Measurements from ENCODE around the gene PHF2.

PHF2 gene

DNA sequence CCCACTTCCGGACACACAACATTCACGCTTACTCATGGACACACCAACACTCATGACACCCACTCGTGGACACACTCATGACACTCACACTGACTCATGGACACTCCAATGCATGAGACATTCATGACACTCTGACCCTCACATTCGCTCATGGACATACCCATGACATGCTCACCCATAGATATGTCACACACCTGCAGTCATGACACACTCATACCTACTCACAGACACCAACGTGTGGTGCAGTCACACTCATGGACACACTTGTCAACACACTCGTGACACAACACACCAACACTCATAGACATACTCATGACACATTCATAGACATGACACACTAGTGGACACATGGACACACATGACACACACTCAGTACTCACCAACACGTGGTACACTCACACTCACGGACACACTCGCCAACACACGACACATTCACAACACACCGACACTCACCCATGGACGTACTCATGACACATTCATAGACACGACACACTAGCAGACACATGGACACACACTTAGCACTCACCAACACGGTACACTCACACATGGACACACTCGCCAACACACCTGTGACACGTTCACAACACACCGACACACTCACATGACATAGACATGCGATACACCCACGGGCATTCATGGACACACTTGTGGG is 73.4 kb downstream of the PHF2 start:
- no peak for DNase-seq (ENCODE audit: low read depth in 2 of 3, low spot score in 1 of 3)

DNA sequence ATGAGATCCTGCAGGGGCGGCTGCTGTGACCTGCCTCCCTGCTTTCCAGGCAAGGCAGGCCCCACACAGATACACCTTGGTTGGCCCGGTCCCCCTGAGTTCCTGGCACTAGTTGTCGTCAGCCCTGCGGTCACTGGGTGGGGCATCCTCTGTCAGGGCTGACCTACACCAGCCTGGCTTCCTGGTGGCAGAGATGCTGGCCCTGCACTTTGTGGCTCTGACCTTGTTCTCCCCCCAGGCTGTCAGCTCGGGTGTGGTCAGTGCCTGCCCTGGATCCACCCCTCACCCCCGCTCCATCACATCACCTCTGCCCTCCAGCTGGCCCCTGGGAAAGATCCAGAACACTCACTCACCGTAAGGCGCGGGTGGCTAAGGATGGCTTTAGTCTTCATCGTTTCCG is 74.1 kb downstream of the PHF2 start:
- no peak for DNase-seq (ENCODE audit: low read depth in 2 of 3, low spot score in 1 of 3)

- no peak for DNase-seq (ENCODE audit: low read depth in 2 of 3, low spot score in 1 of 3)
Measured at GRCh38 chr9:93651521-93651950, 75.2 kb downstream of the PHF2 start.

DNA sequence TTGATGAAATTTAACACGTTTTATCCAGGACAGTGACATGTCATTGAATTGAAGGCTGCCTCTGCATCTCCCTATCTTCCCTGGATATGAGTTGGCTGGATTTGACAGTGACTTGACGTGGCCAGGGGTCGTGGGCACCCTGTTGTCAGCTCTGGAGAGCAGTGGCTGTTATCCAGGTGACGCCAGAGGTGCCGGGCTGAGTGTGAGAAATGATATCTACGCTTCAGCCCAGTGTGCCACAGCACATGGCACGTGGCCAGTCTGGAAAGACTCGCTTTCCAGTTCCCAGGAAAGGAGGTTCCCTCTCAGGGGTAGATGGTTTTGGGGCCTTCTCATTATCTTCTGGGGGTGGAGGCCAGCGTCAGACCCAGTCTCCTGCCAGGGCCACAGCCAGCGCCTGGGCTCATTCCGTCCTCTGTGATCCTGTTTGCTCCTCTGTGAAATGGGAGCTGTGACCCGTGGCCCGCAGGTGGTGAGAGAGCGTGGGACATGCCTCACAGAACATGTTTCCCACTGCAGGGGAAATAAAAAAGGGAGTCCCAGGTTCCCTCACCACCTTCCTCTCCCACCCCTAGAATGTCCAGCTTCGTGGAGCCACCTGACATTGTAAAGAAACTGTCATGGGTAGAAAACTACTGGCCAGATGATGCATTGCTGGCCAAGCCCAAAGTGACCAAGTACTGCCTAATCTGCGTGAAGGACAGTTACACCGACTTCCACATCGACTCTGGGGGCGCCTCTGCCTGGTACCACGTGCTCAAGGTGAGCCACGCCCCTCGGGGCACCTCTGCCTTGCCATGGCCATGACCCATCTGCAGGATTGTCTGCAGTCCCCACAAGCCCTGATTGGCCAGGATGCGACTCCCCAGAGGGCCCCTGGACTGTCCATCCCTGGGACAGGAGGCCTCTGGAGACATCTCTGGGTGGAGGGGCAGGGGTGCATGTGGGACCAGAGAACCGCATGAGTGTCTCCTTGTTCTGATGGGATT is 76.5 kb downstream of the PHF2 start:
- no peak for DNase-seq (ENCODE audit: low read depth in 2 of 3, low spot score in 1 of 3)

- DNase-seq (ENCODE audit: low read depth in 2 of 3, low spot score in 1 of 3) = no peak
Measured at GRCh38 chr9:93653760-93654159, 77.4 kb downstream of the PHF2 start.

GRCh38 chr9:93654351-93654961 is 78.1 kb downstream of the PHF2 start:
- no peak for DNase-seq (ENCODE audit: low read depth in 2 of 3, low spot score in 1 of 3)

DNA sequence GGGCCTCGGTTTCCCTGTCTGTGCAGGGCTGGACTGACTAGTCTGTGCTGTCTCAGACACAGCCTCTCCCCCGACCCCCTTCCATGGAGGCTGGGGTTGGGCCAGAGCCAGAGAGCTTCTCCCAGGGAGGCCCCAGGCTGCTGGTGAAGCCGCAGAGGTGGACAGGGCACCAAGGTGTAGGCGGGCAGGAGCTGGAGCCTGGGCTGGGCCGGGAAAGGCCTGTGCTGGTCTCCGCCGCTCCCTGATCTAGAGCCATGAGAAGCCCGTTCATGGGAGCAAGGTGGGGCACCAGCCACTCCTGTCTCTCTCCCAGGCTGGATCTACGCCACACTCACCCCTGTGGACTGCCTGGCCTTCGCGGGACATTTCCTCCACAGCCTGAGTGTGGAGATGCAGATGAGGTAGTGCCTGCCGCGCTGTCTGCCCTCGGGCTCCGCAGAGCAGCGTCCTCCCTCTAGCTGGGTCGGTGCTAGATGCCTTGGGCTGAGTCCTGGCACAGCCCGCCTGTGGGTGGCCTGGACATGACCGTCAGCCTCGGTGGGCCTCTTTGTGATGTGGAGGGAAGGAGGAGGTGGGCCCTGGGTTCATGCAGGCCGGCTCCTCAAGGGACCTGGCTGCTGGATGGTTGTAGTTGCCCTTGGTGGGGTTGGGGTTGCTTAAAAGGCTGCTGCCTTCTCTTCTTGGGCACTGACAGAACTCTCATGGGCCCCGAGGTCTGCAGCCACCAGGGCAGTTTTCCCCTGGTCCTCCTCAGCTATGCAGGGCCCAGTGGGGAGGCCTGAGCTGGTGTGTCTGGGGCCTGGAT is 79.4 kb downstream of the PHF2 start:
- no peak for DNase-seq (ENCODE audit: low read depth in 2 of 3, low spot score in 1 of 3)

GRCh38 chr9:93656426-93657239 is 80.2 kb downstream of the PHF2 start:
- DNase-seq (ENCODE audit: low read depth in 2 of 3, low spot score in 1 of 3) = no peak

- no peak for DNase-seq (ENCODE audit: low read depth in 2 of 3, low spot score in 1 of 3)
Measured at GRCh38 chr9:93657331-93658111, 81.1 kb downstream of the PHF2 start.

DNA sequence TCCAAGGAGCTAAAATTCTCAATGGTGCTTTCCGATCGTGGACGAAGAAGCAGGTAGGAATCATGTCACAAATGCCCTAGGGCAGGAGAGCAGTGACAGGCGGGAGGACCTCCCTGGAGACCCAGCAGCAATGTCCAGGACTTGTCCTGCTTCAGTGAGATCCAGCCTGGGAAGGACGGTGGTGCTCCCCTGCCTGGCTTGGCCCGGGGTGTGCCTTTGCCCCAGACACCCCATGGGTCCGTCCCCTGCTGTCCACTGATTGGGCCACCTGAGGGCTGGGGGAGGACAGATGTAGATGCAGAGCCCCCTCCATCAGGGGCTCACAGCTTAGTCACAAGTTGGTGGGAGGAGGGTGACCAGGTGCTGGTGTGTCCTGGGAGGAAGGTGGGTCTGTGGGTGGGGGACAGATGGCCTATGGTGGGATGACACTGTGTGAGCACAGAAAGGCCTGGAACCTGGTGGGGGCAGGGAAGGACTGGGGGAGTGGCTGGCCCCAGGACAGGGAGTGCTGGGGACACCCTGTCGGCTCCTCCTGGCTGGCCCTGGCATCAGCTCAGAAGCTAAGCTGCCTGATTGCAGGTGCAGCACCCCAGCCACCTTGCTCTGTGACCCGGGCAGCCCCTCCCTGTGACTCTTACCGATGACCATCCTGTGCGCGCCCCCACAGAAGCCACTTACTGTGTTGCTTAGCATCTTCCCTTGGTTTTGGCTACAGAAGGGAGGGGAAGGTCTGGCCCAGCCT is 82.0 kb downstream of the PHF2 start:
- DNase-seq (ENCODE audit: low read depth in 2 of 3, low spot score in 1 of 3) = no peak

GRCh38 chr9:93659044-93659836 is 82.9 kb downstream of the PHF2 start:
- DNase-seq (ENCODE audit: low read depth in 2 of 3, low spot score in 1 of 3) = no peak

DNA sequence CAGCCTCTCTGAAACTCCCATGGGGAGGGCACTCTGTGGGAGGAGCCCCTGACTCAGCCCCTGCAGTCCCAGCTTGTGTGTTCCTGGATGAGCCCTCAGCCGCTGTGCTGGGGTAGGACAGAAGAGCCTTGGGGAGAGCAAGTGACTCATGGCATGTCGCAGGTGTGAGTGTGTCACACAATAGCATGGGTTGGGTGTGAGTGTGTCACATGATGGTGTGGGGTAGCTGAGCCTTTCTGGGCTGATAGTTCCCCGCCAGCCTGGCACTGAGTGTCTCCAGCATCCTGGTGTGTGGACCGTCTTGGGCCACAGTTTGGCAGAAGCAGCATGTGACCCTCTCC is 83.4 kb downstream of the PHF2 start:
- DNase-seq (ENCODE audit: low read depth in 2 of 3, low spot score in 1 of 3) = no peak

- no peak for DNase-seq (ENCODE audit: low read depth in 2 of 3, low spot score in 1 of 3)
Measured at GRCh38 chr9:93660352-93661046, 84.1 kb downstream of the PHF2 start.

DNA sequence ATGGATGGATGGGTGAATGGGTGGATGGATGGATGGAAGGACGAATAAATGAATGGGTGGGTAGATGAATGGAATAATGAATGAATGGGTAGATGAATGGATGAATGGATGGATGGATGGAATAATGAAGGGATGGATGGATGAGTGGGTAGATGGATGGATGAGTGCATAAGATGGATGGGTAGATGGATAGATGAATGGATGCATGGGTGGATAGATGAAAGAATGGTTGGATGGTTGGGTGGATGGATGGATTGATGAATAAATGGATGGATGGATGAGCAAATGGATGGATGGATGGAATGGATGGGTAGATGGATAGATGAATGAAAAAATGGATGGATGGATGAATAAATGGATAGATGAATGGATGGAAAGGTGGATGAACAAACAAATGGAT is 85.2 kb downstream of the PHF2 start:
- DNase-seq (ENCODE audit: low read depth in 2 of 3, low spot score in 1 of 3) = no peak

- DNase-seq (ENCODE audit: low read depth in 2 of 3, low spot score in 1 of 3) = no peak
Measured at GRCh38 chr9:93662016-93662638, 85.7 kb downstream of the PHF2 start.

GRCh38 chr9:93662952-93663572 is 86.7 kb downstream of the PHF2 start:
- DNase-seq (ENCODE audit: low read depth in 2 of 3, low spot score in 1 of 3) = no peak
